ENCODE data around the gene THBS4.

THBS4 gene

DNA sequence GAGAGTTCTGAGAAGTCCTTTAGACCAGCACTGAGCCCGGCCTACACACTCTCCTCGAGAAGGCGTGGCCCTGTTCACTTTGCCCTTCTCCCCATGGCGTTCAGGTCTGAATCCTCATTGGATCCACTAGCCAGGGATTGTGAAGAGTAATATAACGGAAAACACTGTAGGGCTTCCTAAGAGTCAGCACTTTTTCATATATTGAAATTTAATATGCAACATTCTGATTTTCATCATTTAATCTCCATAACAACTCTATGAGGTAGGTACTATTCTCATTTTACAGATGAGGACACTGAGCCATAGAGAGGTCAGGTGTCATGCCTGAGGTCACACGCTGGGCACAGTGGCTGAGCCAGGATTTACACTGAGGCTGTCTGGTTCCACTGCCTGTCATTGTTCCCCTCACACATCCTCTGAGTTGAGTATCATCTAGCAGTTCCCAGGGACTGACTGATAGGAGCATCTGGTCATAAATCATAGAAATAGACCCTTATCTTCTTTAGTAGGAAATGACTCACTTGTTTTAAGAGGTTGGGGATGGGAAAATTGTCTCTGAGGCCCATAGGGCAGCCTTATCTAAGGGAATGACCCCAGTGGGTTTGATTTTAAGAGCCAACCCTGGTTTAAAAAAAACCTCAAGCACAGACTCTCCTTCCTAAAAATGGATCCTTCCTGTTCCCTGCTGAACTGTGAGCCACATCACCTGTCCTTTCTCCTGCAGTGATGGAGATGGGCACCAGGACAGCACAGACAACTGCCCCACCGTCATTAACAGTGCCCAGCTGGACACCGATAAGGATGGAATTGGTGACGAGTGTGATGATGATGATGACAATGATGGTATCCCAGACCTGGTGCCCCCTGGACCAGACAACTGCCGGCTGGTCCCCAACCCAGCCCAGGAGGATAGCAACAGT lies 41.2 kb downstream of the THBS4 start:
- Histone ChIP-seq H3K79me2 (ENCODE audit: control insufficient read depth, low read length) (no peaks in the 10 kb centered on the region), H3K27ac (ENCODE audit: low read depth, low read length) (no peak overlapping the region), H3K4me2 (ENCODE audit: low read length) (no peak overlapping the region), H3K9me3 (ENCODE audit: control insufficient read depth, insufficient read depth, low read length) (no peaks in the 10 kb centered on the region), H3K9me2 (replicated peaks; ENCODE audit: control insufficient read depth, low read length) (no peaks in the 10 kb centered on the region), H3K4me3 (ENCODE audit: low read length) (no peak overlapping the region), H3F3A (ENCODE audit: control insufficient read depth, insufficient read depth) (no peaks in the 10 kb centered on the region), H3K36me3 (ENCODE audit: control insufficient read depth, low read length) (no peaks in the 10 kb centered on the region), H3K27me3 (ENCODE audit: control insufficient read depth, low read length) (no peaks in the 10 kb centered on the region), H3K4me1 (ENCODE audit: control insufficient read depth, low read length) (no peaks in the 10 kb centered on the region), H4K20me1 (ENCODE audit: control insufficient read depth, insufficient read depth, low read depth, low read length) (no peaks in the 10 kb centered on the region)
- TF ChIP-seq, protein P1, sequence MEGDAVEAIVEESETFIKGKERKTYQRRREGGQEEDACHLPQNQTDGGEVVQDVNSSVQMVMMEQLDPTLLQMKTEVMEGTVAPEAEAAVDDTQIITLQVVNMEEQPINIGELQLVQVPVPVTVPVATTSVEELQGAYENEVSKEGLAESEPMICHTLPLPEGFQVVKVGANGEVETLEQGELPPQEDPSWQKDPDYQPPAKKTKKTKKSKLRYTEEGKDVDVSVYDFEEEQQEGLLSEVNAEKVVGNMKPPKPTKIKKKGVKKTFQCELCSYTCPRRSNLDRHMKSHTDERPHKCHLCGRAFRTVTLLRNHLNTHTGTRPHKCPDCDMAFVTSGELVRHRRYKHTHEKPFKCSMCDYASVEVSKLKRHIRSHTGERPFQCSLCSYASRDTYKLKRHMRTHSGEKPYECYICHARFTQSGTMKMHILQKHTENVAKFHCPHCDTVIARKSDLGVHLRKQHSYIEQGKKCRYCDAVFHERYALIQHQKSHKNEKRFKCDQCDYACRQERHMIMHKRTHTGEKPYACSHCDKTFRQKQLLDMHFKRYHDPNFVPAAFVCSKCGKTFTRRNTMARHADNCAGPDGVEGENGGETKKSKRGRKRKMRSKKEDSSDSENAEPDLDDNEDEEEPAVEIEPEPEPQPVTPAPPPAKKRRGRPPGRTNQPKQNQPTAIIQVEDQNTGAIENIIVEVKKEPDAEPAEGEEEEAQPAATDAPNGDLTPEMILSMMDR (IDR thresholded peaks at IDR 0.05; ENCODE audit: low read depth, low read length, poor library complexity, severe bottlenecking) = no peak
- TF ChIP-seq EZH2phosphoT487 (IDR thresholded peaks at IDR 0.05; ENCODE audit: borderline replicate concordance, low read length) = no peak

GRCh38 chr5:80077051-80077714 lies 42.0 kb downstream of the THBS4 start:
- Histone ChIP-seq H3F3A (ENCODE audit: control insufficient read depth, insufficient read depth) (no peaks in the 10 kb centered on the region), H4K20me1 (ENCODE audit: control insufficient read depth, insufficient read depth, low read depth, low read length) (no peaks in the 10 kb centered on the region), H3K27me3 (ENCODE audit: control insufficient read depth, low read length) (no peaks in the 10 kb centered on the region), H3K9me2 (replicated peaks; ENCODE audit: control insufficient read depth, low read length) (no peaks in the 10 kb centered on the region), H3K79me2 (ENCODE audit: control insufficient read depth, low read length) (no peaks in the 10 kb centered on the region), H3K4me1 (ENCODE audit: control insufficient read depth, low read length) (no peaks in the 10 kb centered on the region), H3K4me3 (ENCODE audit: low read length) (no peak overlapping the region), H3K36me3 (ENCODE audit: control insufficient read depth, low read length) (no peaks in the 10 kb centered on the region), H3K4me2 (ENCODE audit: low read length) (no peak overlapping the region), H3K27ac (ENCODE audit: low read depth, low read length) (no peak overlapping the region), H3K9me3 (ENCODE audit: control insufficient read depth, insufficient read depth, low read length) (no peaks in the 10 kb centered on the region)
- TF ChIP-seq, protein P1 (IDR thresholded peaks at IDR 0.05; ENCODE audit: low read depth, low read length, poor library complexity, severe bottlenecking) = no peak
- no peak for TF ChIP-seq EZH2phosphoT487 (IDR thresholded peaks at IDR 0.05; ENCODE audit: borderline replicate concordance, low read length)

DNA sequence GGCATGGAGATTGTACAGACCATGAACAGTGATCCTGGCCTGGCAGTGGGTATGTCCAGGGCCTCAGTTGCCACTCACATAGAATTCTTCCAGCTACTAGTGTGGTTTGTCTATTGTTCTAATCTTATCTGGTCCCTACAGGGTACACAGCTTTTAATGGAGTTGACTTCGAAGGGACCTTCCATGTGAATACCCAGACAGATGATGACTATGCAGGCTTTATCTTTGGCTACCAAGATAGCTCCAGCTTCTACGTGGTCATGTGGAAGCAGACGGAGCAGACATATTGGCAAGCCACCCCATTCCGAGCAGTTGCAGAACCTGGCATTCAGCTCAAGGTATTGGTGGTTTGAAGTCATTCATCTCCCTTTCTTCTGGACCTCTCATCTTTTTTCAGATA lies 43.8 kb downstream of the THBS4 start:
- H4K20me1 ChIP-seq (ENCODE audit: control insufficient read depth, insufficient read depth, low read depth, low read length) = no peaks in the 10 kb centered on the region
- no peak overlapping the region for H3K4me2 ChIP-seq (ENCODE audit: low read length)
- H3K27me3 ChIP-seq (ENCODE audit: control insufficient read depth, low read length) = no peaks in the 10 kb centered on the region
- H3F3A ChIP-seq (ENCODE audit: control insufficient read depth, insufficient read depth) = no peaks in the 10 kb centered on the region
- peaks cover 11% of the 10 kb centered on the region for H3K4me1 ChIP-seq (ENCODE audit: control insufficient read depth, low read length)
- no peak overlapping the region for H3K4me3 ChIP-seq (ENCODE audit: low read length)
- no peaks in the 10 kb centered on the region for H3K36me3 ChIP-seq (ENCODE audit: control insufficient read depth, low read length)
- no peak for TF ChIP-seq EZH2phosphoT487 (IDR thresholded peaks at IDR 0.05; ENCODE audit: borderline replicate concordance, low read length)
- TF ChIP-seq, protein P1 (IDR thresholded peaks at IDR 0.05; ENCODE audit: low read depth, low read length, poor library complexity, severe bottlenecking) = no peak
- no peaks in the 10 kb centered on the region for H3K79me2 ChIP-seq (ENCODE audit: control insufficient read depth, low read length)
- no peaks in the 10 kb centered on the region for H3K9me3 ChIP-seq (ENCODE audit: control insufficient read depth, insufficient read depth, low read length)
- H3K9me2 ChIP-seq (replicated peaks; ENCODE audit: control insufficient read depth, low read length) = no peaks in the 10 kb centered on the region
- no peak overlapping the region for H3K27ac ChIP-seq (ENCODE audit: low read depth, low read length)
